HCEC 1CT (cell line): ENCODE results near the gene UBXN11.

Experiments used
- DNase-seq: peaks from one replicate; pipeline ENCODE4 v3.0.0-alpha.2; 2017

UBXN11 gene

GRCh38 chr1:26284597-26285347 is 21.7 kb downstream of the UBXN11 start:
- DNase-seq = peak; percentile 82

- DNase-seq = no peak
Observed at GRCh38 chr1:26283871-26284596, 22.4 kb downstream of the UBXN11 start.

- no peak for DNase-seq
Observed at GRCh38 chr1:26283279-26283853, 23.1 kb downstream of the UBXN11 start.

- DNase-seq = no peak
Observed at GRCh38 chr1:26282401-26282918, 24.0 kb downstream of the UBXN11 start.

- DNase-seq = no peak
Observed at GRCh38 chr1:26281971-26282370, 24.5 kb downstream of the UBXN11 start.

- DNase-seq = no peak
Observed at GRCh38 chr1:26281091-26281958, 25.1 kb downstream of the UBXN11 start.

- DNase-seq = peak; percentile 46
Observed at GRCh38 chr1:26280333-26281042, 25.9 kb downstream of the UBXN11 start.

- peak; percentile 86 for DNase-seq
Observed at GRCh38 chr1:26279456-26280332, 26.7 kb downstream of the UBXN11 start, which contains the start of gene SH3BGRL3. Gene SH3BGRL3, plus strand, starts transcription at chr1:26280086. Its CDS starts 70 bp downstream, at chr1:26280156.

- DNase-seq = peak; percentile 48
Observed at GRCh38 chr1:26278724-26279455, 27.5 kb downstream of the UBXN11 start.

- DNase-seq = no peak
Observed at GRCh38 chr1:26278303-26278702, 28.1 kb downstream of the UBXN11 start.

- DNase-seq = no peak
Observed at GRCh38 chr1:26277719-26278118, 28.7 kb downstream of the UBXN11 start.

GRCh38 chr1:26277261-26277661 is 29.2 kb downstream of the UBXN11 start:
- DNase-seq = no peak

GRCh38 chr1:26276432-26276838 is 30.0 kb downstream of the UBXN11 start:
- no peak for DNase-seq

GRCh38 chr1:26275580-26276431 is 30.6 kb downstream of the UBXN11 start:
- DNase-seq = peak; percentile 88

- peak; percentile 74 for DNase-seq
Observed at GRCh38 chr1:26274801-26275425, 31.5 kb downstream of the UBXN11 start.

- DNase-seq = no peak
Observed at GRCh38 chr1:26269198-26269550, 37.3 kb downstream of the UBXN11 start.

- no peak for DNase-seq
Observed at GRCh38 chr1:26268290-26269197, 37.9 kb downstream of the UBXN11 start.

GRCh38 chr1:26265405-26265804 is 41.0 kb downstream of the UBXN11 start:
- no peak for DNase-seq
